DOHH2 (cell line): Measurements from ENCODE around the gene DPRX.

Experiments used
- EZH2phosphoT487 ChIP-seq: fragments of 200-600 bp; sonication (generic); IDR thresholded peaks from 2 replicates; pipeline ENCODE4 v1.6.1; 2017; ENCODE audit warnings: borderline replicate concordance, mild to moderate bottlenecking, antibody characterized with exemption, low read length, moderate library complexity, mixed read lengths
- TF ChIP-seq, protein P1 (sequence below): fragments of 200-600 bp; sonication (generic); IDR thresholded peaks from one replicate; pipeline ENCODE4 v1.5.1; 2014; ENCODE audit warnings: antibody characterized with exemption, mild to moderate bottlenecking, low read depth, low read length; ENCODE audit not compliant: poor library complexity, severe bottlenecking

DNA sequence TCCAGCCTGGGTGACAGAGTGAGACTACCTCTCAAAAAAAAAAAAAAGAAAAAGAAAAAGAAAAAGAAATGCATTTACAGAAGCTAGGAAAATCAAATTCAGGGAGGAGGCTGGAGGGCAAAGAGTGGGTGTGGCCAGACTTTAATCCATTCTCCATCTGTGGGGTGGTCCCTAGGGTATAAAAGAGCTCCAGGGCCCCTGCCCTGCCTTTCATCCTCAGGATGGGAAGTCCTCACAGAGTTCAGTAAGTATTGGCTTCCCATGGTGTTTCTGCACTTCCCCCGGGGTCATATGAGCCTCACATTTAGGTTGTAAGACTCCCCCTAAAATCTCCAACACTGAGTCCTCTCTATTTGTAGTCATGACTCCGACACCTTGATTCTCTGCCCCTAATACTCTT, 33.0 kb downstream of the DPRX start:
- TF ChIP-seq, protein P1, sequence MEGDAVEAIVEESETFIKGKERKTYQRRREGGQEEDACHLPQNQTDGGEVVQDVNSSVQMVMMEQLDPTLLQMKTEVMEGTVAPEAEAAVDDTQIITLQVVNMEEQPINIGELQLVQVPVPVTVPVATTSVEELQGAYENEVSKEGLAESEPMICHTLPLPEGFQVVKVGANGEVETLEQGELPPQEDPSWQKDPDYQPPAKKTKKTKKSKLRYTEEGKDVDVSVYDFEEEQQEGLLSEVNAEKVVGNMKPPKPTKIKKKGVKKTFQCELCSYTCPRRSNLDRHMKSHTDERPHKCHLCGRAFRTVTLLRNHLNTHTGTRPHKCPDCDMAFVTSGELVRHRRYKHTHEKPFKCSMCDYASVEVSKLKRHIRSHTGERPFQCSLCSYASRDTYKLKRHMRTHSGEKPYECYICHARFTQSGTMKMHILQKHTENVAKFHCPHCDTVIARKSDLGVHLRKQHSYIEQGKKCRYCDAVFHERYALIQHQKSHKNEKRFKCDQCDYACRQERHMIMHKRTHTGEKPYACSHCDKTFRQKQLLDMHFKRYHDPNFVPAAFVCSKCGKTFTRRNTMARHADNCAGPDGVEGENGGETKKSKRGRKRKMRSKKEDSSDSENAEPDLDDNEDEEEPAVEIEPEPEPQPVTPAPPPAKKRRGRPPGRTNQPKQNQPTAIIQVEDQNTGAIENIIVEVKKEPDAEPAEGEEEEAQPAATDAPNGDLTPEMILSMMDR = no peak
- TF ChIP-seq EZH2phosphoT487 = no peak
